Fibroblast of skin of back (primary cell): Measurements from ENCODE around the gene NXPH4.

Experiments used
- DNase-seq: peaks from one replicate; pipeline ENCODE4 v3.0.0-alpha.2; 2013

NXPH4 gene

GRCh38 chr12:57183939-57184725 lies 32.5 kb upstream of the NXPH4 start:
- no peak for DNase-seq

DNA sequence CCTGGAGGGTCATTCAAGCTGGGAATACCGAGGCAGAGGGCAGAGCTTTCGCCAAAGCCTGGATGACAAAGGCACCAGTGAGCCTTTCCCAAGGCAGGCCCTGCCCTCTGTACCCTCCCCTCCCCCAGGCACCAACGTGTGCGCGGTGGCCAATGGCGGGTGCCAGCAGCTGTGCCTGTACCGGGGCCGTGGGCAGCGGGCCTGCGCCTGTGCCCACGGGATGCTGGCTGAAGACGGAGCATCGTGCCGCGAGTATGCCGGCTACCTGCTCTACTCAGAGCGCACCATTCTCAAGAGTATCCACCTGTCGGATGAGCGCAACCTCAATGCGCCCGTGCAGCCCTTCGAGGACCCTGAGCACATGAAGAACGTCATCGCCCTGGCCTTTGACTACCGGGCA lies 31.2 kb upstream of the NXPH4 start:
- no peak for DNase-seq

- no peak for DNase-seq
Observed at GRCh38 chr12:57185906-57186508, 30.6 kb upstream of the NXPH4 start.

- DNase-seq, result no peak
Observed at GRCh38 chr12:57187222-57188089, 29.1 kb upstream of the NXPH4 start.

DNA sequence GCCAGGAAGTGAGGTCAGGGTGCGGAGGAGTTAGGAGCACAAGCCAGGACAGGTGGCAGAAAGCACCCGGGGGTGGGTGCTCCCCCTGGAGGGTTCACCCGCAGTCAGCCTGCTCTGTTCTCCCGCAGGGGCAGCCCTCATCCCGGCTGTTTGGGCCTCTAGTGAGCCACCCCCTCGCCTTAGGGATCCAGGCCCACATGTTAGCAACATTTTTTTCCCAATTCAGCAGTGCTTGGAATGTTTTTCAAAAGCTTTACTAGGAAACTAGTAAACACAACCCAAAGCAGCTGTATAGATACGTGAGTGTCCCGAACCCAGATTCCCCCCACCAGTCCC lies 28.5 kb upstream of the NXPH4 start:
- DNase-seq, result no peak

GRCh38 chr12:57190037-57190436 lies 26.6 kb upstream of the NXPH4 start:
- DNase-seq, result peak; percentile 16

DNA sequence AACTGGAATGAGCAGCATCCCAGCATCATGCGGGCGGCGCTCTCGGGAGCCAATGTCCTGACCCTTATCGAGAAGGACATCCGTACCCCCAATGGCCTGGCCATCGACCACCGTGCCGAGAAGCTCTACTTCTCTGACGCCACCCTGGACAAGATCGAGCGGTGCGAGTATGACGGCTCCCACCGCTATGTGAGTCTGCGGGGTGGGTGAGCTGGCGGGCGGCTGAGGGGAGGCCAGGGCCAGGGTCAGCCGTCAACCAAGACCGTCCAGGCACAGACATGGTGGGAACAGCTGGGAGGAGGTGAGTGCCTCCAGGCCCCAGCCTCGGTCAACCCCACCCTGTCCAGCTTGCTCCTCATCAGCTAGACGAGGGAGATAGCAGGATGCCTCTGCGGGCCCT lies 25.8 kb upstream of the NXPH4 start:
- no peak for DNase-seq

DNA sequence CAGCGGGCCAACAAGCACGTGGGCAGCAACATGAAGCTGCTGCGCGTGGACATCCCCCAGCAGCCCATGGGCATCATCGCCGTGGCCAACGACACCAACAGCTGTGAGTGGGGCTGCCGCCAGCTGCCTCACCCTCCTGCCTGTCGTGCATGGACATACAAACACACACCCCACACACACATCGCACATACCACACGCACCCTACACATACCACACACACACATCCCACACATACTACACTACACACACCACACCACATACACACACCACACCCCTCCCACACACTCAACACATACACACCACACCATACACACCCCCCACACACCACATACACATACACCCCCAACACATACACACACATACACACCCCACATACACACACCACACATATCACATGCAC lies 25.2 kb upstream of the NXPH4 start:
- DNase-seq, result no peak

DNA sequence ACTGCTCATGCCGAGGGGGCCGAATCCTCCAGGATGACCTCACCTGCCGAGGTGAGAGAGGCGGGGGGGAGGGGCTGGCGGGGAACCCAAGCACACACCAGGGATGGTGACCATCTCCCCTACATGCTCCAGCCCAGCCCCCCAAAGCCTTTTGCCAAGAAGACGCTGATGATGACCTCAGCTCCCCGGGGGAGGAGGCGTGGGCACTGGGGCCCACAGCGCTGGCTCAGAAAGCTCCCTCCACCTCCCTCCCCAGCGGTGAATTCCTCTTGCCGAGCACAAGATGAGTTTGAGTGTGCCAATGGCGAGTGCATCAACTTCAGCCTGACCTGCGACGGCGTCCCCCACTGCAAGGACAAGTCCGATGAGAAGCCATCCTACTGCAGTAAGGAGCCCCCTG lies 23.7 kb upstream of the NXPH4 start:
- DNase-seq, result no peak

DNA sequence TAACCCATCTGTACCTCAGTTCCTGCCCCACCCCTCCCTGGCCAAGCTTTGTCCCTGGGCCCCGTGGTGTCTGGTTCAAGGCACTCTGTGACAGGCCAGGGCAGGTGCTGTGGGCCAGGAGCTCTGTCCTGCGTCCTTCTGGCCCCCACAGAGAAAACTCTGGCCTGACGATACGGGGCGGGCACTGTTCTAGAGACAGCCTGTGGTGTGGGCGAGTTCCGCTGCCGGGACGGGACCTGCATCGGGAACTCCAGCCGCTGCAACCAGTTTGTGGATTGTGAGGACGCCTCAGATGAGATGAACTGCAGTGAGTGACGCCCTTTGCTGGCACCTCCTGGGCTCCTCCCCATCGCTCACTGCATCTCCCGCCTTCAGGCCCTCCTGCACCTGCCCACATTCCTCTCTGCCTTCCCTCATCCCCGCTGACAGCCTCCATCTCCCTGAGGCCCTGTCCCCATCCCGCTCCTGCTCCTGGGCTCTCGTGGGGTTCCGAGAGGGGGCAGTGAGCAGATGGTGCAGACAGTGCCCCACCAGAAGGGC lies 22.8 kb upstream of the NXPH4 start:
- no peak for DNase-seq

DNA sequence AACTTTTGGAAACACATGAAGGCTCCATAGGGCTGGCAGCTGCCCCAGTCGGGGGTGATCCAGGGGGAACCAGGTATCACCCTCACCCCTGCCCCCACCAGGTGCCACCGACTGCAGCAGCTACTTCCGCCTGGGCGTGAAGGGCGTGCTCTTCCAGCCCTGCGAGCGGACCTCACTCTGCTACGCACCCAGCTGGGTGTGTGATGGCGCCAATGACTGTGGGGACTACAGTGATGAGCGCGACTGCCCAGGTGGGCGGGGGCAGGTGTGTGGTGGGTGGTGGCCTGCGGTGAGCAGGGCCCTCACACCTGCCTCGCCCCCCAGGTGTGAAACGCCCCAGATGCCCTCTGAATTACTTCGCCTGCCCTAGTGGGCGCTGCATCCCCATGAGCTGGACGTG lies 22.3 kb upstream of the NXPH4 start:
- no peak for DNase-seq

DNA sequence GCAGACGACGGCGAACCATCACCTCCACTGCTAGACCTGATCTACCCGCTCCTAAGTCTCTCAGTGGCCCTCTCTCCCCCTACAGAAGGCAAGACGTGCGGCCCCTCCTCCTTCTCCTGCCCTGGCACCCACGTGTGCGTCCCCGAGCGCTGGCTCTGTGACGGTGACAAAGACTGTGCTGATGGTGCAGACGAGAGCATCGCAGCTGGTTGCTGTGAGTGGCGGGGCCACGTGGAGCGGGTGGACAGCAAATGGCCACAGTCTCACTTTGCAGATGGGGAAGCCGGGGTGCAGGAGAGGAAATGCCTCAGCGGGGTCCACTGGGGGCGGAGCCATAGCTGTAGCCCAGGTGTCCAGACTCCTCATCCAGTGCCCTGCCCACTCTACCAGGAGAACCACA lies 21.4 kb upstream of the NXPH4 start:
- no peak for DNase-seq

DNA sequence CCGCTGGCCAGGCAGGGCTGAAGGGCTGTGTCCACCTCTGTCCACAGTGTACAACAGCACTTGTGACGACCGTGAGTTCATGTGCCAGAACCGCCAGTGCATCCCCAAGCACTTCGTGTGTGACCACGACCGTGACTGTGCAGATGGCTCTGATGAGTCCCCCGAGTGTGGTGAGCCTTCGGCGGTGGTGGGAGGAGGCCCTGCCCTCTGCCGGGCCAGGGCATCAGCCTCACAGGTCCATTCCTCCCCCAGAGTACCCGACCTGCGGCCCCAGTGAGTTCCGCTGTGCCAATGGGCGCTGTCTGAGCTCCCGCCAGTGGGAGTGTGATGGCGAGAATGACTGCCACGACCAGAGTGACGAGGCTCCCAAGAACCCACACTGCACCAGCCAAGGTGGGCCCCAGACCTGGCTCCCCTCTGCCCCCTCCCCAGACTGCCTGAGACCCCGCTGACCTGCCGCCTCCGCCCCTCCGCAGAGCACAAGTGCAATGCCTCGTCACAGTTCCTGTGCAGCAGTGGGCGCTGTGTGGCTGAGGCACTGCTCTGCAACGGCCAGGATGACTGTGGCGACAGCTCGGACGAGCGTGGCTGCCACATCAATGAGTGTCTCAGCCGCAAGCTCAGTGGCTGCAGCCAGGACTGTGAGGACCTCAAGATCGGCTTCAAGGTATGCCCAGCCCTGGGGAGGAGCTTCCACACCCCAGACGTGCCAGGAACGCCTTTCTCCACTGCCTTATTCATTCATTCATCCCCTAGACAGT lies 20.8 kb upstream of the NXPH4 start:
- no peak for DNase-seq

- DNase-seq, result no peak
Observed at GRCh38 chr12:57196439-57196838, 20.2 kb upstream of the NXPH4 start.

DNA sequence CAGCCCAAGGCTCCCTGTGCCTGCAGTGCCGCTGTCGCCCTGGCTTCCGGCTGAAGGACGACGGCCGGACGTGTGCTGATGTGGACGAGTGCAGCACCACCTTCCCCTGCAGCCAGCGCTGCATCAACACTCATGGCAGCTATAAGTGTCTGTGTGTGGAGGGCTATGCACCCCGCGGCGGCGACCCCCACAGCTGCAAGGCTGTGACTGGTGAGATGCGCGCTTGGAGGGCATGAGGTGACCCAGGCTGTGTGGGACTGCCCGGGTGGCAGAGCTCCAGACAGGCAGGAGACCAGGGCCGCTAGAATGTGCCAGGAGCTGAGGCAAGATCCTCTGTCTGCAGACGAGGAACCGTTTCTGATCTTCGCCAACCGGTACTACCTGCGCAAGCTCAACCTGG lies 19.6 kb upstream of the NXPH4 start:
- DNase-seq, result no peak

- no peak for DNase-seq
Observed at GRCh38 chr12:57198329-57198728, 18.3 kb upstream of the NXPH4 start.

GRCh38 chr12:57199191-57199590 lies 17.4 kb upstream of the NXPH4 start:
- DNase-seq, result no peak

DNA sequence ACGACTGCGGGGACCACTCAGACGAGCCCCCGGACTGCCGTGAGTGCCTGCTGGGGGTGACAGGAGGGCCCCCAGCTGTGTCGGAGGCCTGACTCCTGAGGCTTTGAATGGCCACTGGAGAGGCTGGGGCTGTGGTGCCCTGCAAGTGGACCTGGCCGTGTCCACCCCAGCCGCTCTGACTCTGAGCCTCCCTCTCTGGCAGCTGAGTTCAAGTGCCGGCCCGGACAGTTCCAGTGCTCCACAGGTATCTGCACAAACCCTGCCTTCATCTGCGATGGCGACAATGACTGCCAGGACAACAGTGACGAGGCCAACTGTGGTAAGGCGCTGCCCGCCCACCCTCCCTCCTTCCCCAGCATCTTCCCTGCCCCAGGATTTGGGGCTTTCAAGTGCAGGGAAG lies 16.1 kb upstream of the NXPH4 start:
- DNase-seq, result no peak

DNA sequence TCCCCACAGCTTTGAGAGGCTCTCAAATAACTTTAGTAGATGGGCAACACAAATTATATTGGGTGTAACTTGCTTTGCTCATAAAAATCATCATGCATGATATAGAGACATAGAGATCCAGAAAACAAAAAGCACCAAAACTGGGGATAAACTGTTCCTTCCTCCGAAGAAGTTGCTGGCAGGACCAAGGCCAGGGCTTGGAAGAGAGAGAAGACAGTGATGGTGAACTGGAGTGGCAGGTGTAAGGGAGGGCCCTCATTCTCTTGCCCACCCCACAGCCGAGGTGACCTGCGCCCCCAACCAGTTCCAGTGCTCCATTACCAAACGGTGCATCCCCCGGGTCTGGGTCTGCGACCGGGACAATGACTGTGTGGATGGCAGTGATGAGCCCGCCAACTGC lies 15.4 kb upstream of the NXPH4 start:
- DNase-seq, result no peak

DNA sequence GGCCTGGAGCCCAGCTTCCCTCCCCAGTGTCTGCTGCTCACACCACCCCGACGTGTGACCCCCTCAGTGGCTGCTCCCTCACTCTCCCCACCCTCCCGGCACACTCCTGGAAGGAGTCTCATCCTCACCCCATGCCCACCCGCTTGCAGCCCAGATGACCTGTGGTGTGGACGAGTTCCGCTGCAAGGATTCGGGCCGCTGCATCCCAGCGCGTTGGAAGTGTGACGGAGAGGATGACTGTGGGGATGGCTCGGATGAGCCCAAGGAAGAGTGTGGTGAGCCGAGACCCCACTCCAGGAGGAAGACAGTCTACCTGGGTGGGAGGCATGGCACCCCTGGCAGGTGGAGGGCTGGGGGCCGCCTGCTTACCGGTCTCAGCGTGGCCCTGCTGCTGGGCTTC lies 15.0 kb upstream of the NXPH4 start:
- no peak for DNase-seq

DNA sequence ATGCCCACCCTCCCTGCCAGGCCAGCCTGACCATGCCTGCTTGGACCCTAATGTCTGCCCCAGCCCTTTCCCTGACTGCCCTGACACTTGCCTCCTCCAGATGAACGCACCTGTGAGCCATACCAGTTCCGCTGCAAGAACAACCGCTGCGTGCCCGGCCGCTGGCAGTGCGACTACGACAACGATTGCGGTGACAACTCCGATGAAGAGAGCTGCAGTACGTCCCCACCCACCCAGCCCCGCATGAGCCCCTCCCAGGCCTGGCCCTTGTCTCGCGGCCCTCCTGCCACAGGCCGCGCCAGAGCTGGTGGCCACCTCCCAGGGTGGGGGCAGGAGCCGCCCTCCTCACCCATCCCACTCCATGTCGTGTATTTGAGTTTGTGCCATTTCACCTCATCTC lies 14.3 kb upstream of the NXPH4 start:
- DNase-seq, result no peak

GRCh38 chr12:57203201-57203600 lies 13.4 kb upstream of the NXPH4 start:
- DNase-seq, result no peak

DNA sequence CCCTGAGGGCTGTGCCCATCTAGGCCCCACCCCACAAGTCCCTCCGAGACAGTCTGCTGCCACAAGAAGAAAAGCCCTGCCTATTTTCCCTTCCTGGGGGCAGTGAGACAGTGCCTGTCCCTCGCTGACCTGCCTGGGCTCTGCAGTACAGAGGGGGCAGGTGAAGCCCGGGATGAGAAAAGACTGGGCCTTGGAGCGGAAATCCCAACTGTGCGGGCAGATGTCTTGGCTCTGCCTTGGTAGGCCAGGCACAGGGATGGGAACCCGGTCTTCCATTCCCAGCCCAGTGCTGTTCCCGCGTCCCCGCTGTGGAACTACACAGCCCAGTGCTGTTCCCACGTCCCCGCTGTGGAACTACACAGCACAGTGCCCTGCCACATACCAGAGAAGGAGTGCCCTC lies 12.8 kb upstream of the NXPH4 start:
- DNase-seq, result no peak
